Measurements from ENCODE around the gene TMEM208. TPM values are rescaled to one million over a fixed set of nuclear protein-coding genes. Genes with fewer than 3 reads are reported as not detected.
A peak's percentile ranks its signal among the peaks of the same experiment; 100 is the strongest.

TMEM208 gene
- total and polyA plus RNA-seq, 2 of the 13 experiments (the other 11 are each of a cell fraction or from before 2014, with no cell fraction given) = 58.8 to 72.9 TPM

GRCh38 chr16:67191995-67192681 is 34.8 kb upstream of the TMEM208 start, which contains the start of gene E2F4 (continued):
- TF ChIP-seq ZSCAN25 (CRISPR knock-in tag; IDR thresholded peaks at IDR 0.05) (no peak; the same call in 1 of the 2 replicates), SMAD3 (CRISPR knock-in tag; IDR thresholded peaks at IDR 0.05) (0 out of 2 replicates have a peak, but pooled peaks have one; percentile 32), ZNF891 (CRISPR knock-in tag; IDR thresholded peaks at IDR 0.05) (peak; percentile 95), ATF5 (CRISPR knock-in tag; IDR thresholded peaks at IDR 0.05; ENCODE audit: low read depth) (no peak), E2F5 (CRISPR knock-in tag; conservative IDR thresholded peaks at IDR 0.05) (no peak; the same call in 1 of the 2 replicates), HDAC2 (CRISPR knock-in tag; IDR thresholded peaks at IDR 0.05) (peak; percentile 63), PBX2 (CRISPR knock-in tag; IDR thresholded peaks at IDR 0.05) (no peak), CENPT (CRISPR knock-in tag; IDR thresholded peaks at IDR 0.05; ENCODE audit: low read depth) (no peak), NR3C1 (CRISPR knock-in tag; IDR thresholded peaks at IDR 0.05) (no peak), MXD4 (CRISPR knock-in tag; IDR thresholded peaks at IDR 0.05) (no peak), ZNF850 (CRISPR knock-in tag; conservative IDR thresholded peaks at IDR 0.05) (no peak; the same call in 1 of the 2 replicates), ZNF432 (CRISPR knock-in tag; IDR thresholded peaks at IDR 0.05; ENCODE audit: borderline replicate concordance) (no peak), SIX1 (CRISPR knock-in tag; IDR thresholded peaks at IDR 0.05; ENCODE audit: borderline replicate concordance) (no peak), NR2F2 (IDR thresholded peaks at IDR 0.05; ENCODE audit: borderline replicate concordance, low read depth) (no peak), MTA1 (CRISPR knock-in tag; IDR thresholded peaks at IDR 0.05; ENCODE audit: borderline replicate concordance) (no peak), SRF (IDR thresholded peaks at IDR 0.05; ENCODE audit: low read depth, low read length) (peak; percentile 66), FOXP1 (IDR thresholded peaks at IDR 0.05) (no peak), FOXP1 (CRISPR knock-in tag; IDR thresholded peaks at IDR 0.05) (no peak), ZNF276 (CRISPR knock-in tag; IDR thresholded peaks at IDR 0.05; ENCODE audit: low read depth) (no peak)
- TF ChIP-seq, protein P1, sequence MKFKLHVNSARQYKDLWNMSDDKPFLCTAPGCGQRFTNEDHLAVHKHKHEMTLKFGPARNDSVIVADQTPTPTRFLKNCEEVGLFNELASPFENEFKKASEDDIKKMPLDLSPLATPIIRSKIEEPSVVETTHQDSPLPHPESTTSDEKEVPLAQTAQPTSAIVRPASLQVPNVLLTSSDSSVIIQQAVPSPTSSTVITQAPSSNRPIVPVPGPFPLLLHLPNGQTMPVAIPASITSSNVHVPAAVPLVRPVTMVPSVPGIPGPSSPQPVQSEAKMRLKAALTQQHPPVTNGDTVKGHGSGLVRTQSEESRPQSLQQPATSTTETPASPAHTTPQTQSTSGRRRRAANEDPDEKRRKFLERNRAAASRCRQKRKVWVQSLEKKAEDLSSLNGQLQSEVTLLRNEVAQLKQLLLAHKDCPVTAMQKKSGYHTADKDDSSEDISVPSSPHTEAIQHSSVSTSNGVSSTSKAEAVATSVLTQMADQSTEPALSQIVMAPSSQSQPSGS (CRISPR knock-in tag; IDR thresholded peaks at IDR 0.05) = peak; percentile 82; the same call in 1 of the 2 replicates
- TF ChIP-seq, protein P2, sequence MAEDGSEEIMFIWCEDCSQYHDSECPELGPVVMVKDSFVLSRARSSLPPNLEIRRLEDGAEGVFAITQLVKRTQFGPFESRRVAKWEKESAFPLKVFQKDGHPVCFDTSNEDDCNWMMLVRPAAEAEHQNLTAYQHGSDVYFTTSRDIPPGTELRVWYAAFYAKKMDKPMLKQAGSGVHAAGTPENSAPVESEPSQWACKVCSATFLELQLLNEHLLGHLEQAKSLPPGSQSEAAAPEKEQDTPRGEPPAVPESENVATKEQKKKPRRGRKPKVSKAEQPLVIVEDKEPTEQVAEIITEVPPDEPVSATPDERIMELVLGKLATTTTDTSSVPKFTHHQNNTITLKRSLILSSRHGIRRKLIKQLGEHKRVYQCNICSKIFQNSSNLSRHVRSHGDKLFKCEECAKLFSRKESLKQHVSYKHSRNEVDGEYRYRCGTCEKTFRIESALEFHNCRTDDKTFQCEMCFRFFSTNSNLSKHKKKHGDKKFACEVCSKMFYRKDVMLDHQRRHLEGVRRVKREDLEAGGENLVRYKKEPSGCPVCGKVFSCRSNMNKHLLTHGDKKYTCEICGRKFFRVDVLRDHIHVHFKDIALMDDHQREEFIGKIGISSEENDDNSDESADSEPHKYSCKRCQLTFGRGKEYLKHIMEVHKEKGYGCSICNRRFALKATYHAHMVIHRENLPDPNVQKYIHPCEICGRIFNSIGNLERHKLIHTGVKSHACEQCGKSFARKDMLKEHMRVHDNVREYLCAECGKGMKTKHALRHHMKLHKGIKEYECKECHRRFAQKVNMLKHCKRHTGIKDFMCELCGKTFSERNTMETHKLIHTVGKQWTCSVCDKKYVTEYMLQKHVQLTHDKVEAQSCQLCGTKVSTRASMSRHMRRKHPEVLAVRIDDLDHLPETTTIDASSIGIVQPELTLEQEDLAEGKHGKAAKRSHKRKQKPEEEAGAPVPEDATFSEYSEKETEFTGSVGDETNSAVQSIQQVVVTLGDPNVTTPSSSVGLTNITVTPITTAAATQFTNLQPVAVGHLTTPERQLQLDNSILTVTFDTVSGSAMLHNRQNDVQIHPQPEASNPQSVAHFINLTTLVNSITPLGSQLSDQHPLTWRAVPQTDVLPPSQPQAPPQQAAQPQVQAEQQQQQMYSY (CRISPR knock-in tag; IDR thresholded peaks at IDR 0.05) = no peak; the same call in 1 of the 2 replicates

All from HepG2 (cell line).